ENCODE data around the gene SIRT3.
A peak's percentile ranks its signal among the peaks of the same experiment; 100 is the strongest.
"Not testable (repeated sequence)": the region's sequence is repeated elsewhere in the genome, so short reads cannot be mapped to it uniquely, and the experiment has no call there.

The SIRT3 gene

DNA sequence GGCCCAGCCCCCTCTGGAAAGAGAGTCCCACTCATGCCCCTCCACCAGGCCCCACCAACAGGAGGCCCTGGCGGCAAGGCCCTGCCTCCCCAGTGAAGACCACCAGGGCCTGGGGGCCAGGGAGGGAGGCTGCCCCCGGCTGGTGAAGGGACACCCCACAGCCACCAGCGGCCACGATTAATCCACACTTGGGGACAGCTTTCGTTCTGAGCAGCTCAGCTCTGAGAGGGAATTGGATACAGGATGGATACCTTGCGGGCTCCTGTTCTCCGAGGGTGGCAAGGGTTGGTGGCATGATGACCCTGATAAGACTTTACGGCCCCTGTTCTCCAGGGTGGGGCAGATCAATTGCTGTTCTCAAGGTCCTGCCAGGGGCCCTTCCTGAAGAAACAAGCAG, 35.2 kb upstream of the SIRT3 start:
- DNase-seq, result no peak
- no peak overlapping the region for H3K18ac ChIP-seq (ENCODE audit: low read length)

DNA sequence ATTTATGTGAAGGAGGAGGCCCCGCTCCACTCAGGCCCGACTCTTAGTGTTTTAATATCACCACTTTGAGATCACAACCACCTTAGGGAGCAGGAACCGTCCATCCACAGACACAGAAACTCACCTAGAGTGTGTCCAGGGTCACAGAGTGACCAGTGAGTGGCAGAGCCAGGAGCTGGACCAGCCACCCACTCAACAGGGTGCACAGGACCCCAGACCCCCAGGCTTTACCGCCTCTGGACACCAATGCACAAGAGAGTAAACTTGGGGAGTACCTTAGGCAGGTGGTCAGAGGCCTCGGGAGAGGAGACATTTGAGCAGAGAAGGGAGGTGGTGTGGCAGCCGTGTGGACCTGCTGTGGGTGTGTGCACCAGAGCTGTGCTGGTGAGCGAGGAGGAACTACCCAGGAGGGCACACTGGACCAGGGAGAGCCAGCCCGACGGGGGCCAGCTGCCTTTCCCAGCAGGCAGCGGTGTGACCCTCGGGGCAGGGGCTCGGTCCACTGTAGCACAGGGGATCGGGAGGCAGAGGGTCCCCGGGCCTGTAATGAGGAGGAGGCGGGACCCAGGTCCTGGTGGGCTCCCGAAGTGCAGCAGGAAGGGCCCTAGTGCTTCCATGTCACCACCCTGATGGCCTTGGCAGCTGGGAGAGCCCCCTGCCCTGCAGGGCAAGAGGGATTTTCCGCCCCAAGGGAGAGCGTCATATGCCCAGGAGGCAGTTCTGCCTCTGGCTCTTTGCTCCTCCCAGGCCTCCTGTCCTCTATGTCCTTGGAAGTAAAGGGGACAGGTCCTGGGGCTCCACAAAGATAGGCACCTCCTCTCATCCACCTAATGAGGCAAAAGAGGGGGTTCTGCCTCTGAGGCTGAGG, 34.5 kb upstream of the SIRT3 start:
- H2BK15ac ChIP-seq (replicated peaks; ENCODE audit: low read depth), result no peak overlapping the region
- no peak overlapping the region for H3K18ac ChIP-seq (ENCODE audit: low read length)
- no peak overlapping the region for H3K4me3 ChIP-seq (ENCODE audit: low read length)
- no peak overlapping the region for H3K4ac ChIP-seq (ENCODE audit: low read depth, low read length)
- no peak overlapping the region for H3K23ac ChIP-seq (ENCODE audit: low read length)
- no peaks in the 10 kb centered on the region for H3K4me1 ChIP-seq (ENCODE audit: control insufficient read depth, low read depth, low read length)
- H4K8ac ChIP-seq (ENCODE audit: low read depth, low read length), result no peak overlapping the region
- H3K79me2 ChIP-seq (ENCODE audit: control insufficient read depth, insufficient read depth, low read length), result no peaks in the 10 kb centered on the region
- H2AK5ac ChIP-seq (ENCODE audit: low read length), result no peak overlapping the region
- H4K5ac ChIP-seq (ENCODE audit: low read length), result no peak overlapping the region
- H3K56ac ChIP-seq (ENCODE audit: low read length), result no peak overlapping the region
- no CpG with 5 or more reads among the region's 18 CpGs for WGBS (ENCODE audit: extremely low coverage, insufficient coverage, low lambda C conversion rate)
- DNase-seq, result no peak
- no peaks in the 10 kb centered on the region for H3K27me3 ChIP-seq (ENCODE audit: insufficient read depth, low read length, poor library complexity)
- no peak overlapping the region for H2BK120ac ChIP-seq (ENCODE audit: low read depth, low read length)
- H2BK5ac ChIP-seq (ENCODE audit: low read length), result no peak overlapping the region
- no peak overlapping the region for H3K4me2 ChIP-seq (ENCODE audit: low read length)
- no peaks in the 10 kb centered on the region for H3K36me3 ChIP-seq (ENCODE audit: control insufficient read depth, insufficient read depth, low read length)
- no peak overlapping the region for H3K27ac ChIP-seq (ENCODE audit: low read depth, low read length)
- no peak overlapping the region for H3K9ac ChIP-seq (ENCODE audit: low read length)
- H3K79me1 ChIP-seq (ENCODE audit: low read length), result no peaks in the 10 kb centered on the region

More for the DNA sequence above, 35.2 kb upstream of the SIRT3 start:
- Histone ChIP-seq H3K56ac (ENCODE audit: low read length) (no peak overlapping the region), H2AK5ac (ENCODE audit: low read length) (no peak overlapping the region), H3K79me2 (ENCODE audit: control insufficient read depth, insufficient read depth, low read length) (no peaks in the 10 kb centered on the region), H3K23ac (ENCODE audit: low read length) (no peak overlapping the region), H3K4me2 (ENCODE audit: low read length) (no peak overlapping the region), H3K27ac (ENCODE audit: low read depth, low read length) (no peak overlapping the region), H3K4me1 (ENCODE audit: control insufficient read depth, low read depth, low read length) (no peaks in the 10 kb centered on the region), H2BK15ac (replicated peaks; ENCODE audit: low read depth) (no peak overlapping the region), H2BK5ac (ENCODE audit: low read length) (no peak overlapping the region), H2BK120ac (ENCODE audit: low read depth, low read length) (no peak overlapping the region), H4K8ac (ENCODE audit: low read depth, low read length) (no peak overlapping the region), H3K9ac (ENCODE audit: low read length) (no peak overlapping the region), H3K36me3 (ENCODE audit: control insufficient read depth, insufficient read depth, low read length) (no peaks in the 10 kb centered on the region), H3K4me3 (ENCODE audit: low read length) (no peak overlapping the region), H3K79me1 (ENCODE audit: low read length) (no peaks in the 10 kb centered on the region), H3K27me3 (ENCODE audit: insufficient read depth, low read length, poor library complexity) (no peaks in the 10 kb centered on the region), H4K5ac (ENCODE audit: low read length) (no peak overlapping the region), H3K4ac (ENCODE audit: low read depth, low read length) (no peak overlapping the region)
- no CpG with 5 or more reads among the region's 8 CpGs for WGBS (ENCODE audit: extremely low coverage, insufficient coverage, low lambda C conversion rate)

DNA sequence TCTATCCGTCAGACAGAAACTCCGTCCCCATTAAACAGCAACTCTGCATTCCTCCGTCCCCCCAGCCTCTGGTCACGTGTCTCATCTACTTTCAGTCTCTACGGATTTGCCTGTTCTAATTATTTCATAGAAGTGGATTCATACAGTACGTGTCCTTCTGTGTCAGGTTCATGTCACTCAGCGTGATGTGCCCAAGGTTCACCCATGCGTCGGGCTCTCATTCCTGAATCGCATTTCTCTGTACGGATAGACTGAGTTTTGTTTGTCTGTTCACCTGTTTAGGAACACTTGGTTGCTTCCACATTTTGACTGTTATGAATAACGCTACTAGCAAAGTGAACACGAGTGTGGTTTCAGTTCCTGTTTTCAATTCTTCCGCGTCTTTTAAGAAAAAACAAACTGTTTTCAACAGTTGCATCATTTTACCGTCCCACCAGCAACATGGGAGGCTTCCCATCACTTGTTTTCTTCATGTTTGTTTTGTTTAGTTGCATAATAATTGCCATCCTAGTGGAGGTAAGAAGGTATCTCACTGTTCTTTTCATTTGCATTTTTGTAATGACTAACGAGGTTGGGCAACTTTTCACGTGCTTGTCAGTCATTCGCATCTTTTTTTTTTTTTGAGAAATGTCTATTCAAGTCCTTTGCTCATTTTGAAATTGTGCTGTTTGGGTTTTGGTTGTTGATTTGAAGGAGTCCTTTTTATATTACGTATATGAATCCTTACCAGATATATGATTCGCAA, 33.2 kb upstream of the SIRT3 start:
- H4K5ac ChIP-seq (ENCODE audit: low read length), result no peak overlapping the region
- no peak overlapping the region for H3K18ac ChIP-seq (ENCODE audit: low read length)
- no peaks in the 10 kb centered on the region for H3K79me1 ChIP-seq (ENCODE audit: low read length)
- no CpG with 5 or more reads among the region's 21 CpGs for WGBS (ENCODE audit: extremely low coverage, insufficient coverage, low lambda C conversion rate)
- no peak for DNase-seq
- no peak overlapping the region for H4K8ac ChIP-seq (ENCODE audit: low read depth, low read length)
- no peaks in the 10 kb centered on the region for H3K4me1 ChIP-seq (ENCODE audit: control insufficient read depth, low read depth, low read length)
- no peak overlapping the region for H3K4ac ChIP-seq (ENCODE audit: low read depth, low read length)
- H3K27ac ChIP-seq (ENCODE audit: low read depth, low read length), result no peak overlapping the region
- no peak overlapping the region for H3K56ac ChIP-seq (ENCODE audit: low read length)
- no peak overlapping the region for H3K23ac ChIP-seq (ENCODE audit: low read length)
- H3K9ac ChIP-seq (ENCODE audit: low read length), result no peak overlapping the region
- H2AK5ac ChIP-seq (ENCODE audit: low read length), result no peak overlapping the region
- H2BK15ac ChIP-seq (replicated peaks; ENCODE audit: low read depth), result no peak overlapping the region
- no peak overlapping the region for H3K4me2 ChIP-seq (ENCODE audit: low read length)
- no peaks in the 10 kb centered on the region for H3K27me3 ChIP-seq (ENCODE audit: insufficient read depth, low read length, poor library complexity)
- H2BK120ac ChIP-seq (ENCODE audit: low read depth, low read length), result no peak overlapping the region
- H3K4me3 ChIP-seq (ENCODE audit: low read length), result no peak overlapping the region
- H2BK5ac ChIP-seq (ENCODE audit: low read length), result no peak overlapping the region
- H3K36me3 ChIP-seq (ENCODE audit: control insufficient read depth, insufficient read depth, low read length), result no peaks in the 10 kb centered on the region
- no peaks in the 10 kb centered on the region for H3K79me2 ChIP-seq (ENCODE audit: control insufficient read depth, insufficient read depth, low read length)

DNA sequence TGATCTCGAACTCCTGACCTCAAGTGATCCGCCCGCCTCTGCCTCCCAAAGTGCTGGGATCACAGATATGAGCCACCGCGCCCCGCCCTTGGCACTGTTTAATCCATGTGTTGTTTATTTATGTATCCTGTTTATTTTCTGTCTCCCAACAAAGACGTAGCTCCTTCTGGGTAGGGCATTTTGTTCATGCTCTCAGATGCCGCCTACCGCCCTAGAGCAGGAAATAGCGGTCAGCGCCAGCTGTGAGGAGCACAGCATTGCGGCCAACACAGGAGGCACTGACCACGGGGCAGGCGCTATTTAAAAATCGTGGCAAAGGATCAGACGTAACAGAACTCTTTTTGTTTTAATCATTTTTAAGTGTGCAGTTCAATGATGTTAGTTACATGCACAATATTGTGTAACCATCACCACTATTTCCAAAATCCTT, 32.6 kb upstream of the SIRT3 start:
- H3K4me3 ChIP-seq (ENCODE audit: low read length); H3K23ac ChIP-seq (ENCODE audit: low read length); H3K4me1 ChIP-seq (ENCODE audit: control insufficient read depth, low read depth, low read length); H3K56ac ChIP-seq (ENCODE audit: low read length); H3K9ac ChIP-seq (ENCODE audit: low read length); DNase-seq; H3K27me3 ChIP-seq (ENCODE audit: insufficient read depth, low read length, poor library complexity); H3K27ac ChIP-seq (ENCODE audit: low read depth, low read length); H4K5ac ChIP-seq (ENCODE audit: low read length); H2BK15ac ChIP-seq (replicated peaks; ENCODE audit: low read depth); H2BK5ac ChIP-seq (ENCODE audit: low read length); H3K4me2 ChIP-seq (ENCODE audit: low read length); H3K18ac ChIP-seq (ENCODE audit: low read length); H3K79me2 ChIP-seq (ENCODE audit: control insufficient read depth, insufficient read depth, low read length); H3K36me3 ChIP-seq (ENCODE audit: control insufficient read depth, insufficient read depth, low read length); H3K4ac ChIP-seq (ENCODE audit: low read depth, low read length); H2AK5ac ChIP-seq (ENCODE audit: low read length); H4K8ac ChIP-seq (ENCODE audit: low read depth, low read length); H2BK120ac ChIP-seq (ENCODE audit: low read depth, low read length); H3K79me1 ChIP-seq (ENCODE audit: low read length): not testable (repeated sequence)
- no CpG with 5 or more reads among the region's 16 CpGs for WGBS (ENCODE audit: extremely low coverage, insufficient coverage, low lambda C conversion rate)

DNA sequence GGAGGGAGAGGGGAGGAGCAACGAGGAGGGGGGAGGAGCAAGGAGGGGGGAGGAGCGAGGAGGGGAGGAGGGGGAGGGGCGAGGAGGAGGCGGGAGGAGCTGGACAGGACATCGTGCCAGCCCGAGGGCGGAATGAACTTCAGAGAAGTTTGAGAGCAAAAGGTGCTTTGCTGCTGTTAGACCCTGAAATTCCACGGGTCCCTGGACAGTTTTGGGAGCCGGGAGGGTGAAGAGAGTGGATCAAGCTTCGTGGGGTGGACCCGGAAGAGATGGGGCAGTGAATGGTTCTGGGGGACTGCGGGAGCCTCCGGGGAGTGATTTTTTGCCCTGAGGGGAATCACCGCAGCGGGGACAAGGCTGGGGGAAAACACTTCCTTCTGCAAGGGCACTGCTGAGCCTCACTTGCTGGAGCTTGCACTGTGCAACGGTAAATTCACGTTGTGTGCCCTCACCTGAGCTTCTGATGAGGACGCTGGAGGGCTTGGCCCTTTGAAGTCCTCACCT, 31.4 kb upstream of the SIRT3 start:
- no peak overlapping the region for H4K5ac ChIP-seq (ENCODE audit: low read length)
- H2BK120ac ChIP-seq (ENCODE audit: low read depth, low read length), result no peak overlapping the region
- no CpG with 5 or more reads among the region's 18 CpGs for WGBS (ENCODE audit: extremely low coverage, insufficient coverage, low lambda C conversion rate)
- H3K23ac ChIP-seq (ENCODE audit: low read length), result no peak overlapping the region
- no peak overlapping the region for H3K9ac ChIP-seq (ENCODE audit: low read length)
- DNase-seq, result peak; percentile 23
- H4K8ac ChIP-seq (ENCODE audit: low read depth, low read length), result no peak overlapping the region
- no peak overlapping the region for H2BK5ac ChIP-seq (ENCODE audit: low read length)
- no peak overlapping the region for H3K18ac ChIP-seq (ENCODE audit: low read length)
- H3K36me3 ChIP-seq (ENCODE audit: control insufficient read depth, insufficient read depth, low read length), result no peaks in the 10 kb centered on the region
- H3K4me3 ChIP-seq (ENCODE audit: low read length), result no peak overlapping the region
- no peak overlapping the region for H3K4me2 ChIP-seq (ENCODE audit: low read length)
- H3K4me1 ChIP-seq (ENCODE audit: control insufficient read depth, low read depth, low read length), result no peaks in the 10 kb centered on the region
- no peak overlapping the region for H3K56ac ChIP-seq (ENCODE audit: low read length)
- no peak overlapping the region for H2AK5ac ChIP-seq (ENCODE audit: low read length)
- H3K27ac ChIP-seq (ENCODE audit: low read depth, low read length), result no peak overlapping the region
- no peak overlapping the region for H2BK15ac ChIP-seq (replicated peaks; ENCODE audit: low read depth)
- H3K4ac ChIP-seq (ENCODE audit: low read depth, low read length), result no peak overlapping the region
- H3K79me1 ChIP-seq (ENCODE audit: low read length), result no peaks in the 10 kb centered on the region
- no peaks in the 10 kb centered on the region for H3K79me2 ChIP-seq (ENCODE audit: control insufficient read depth, insufficient read depth, low read length)
- no peaks in the 10 kb centered on the region for H3K27me3 ChIP-seq (ENCODE audit: insufficient read depth, low read length, poor library complexity)
